OCI-LY7 (cell line): ENCODE data around the gene CHCHD6. TPM values are rescaled to one million over a fixed set of nuclear protein-coding genes. Genes with fewer than 3 reads are reported as not detected.
A peak's percentile ranks its signal among the peaks of the same experiment; 100 is the strongest.

ENCODE experiments used
- BruUV-seq: library from RNA; stranded (reverse); fragments of 400-500 nt; replicated peaks from 2 replicates; lab custom pipeline; 2021; lab: Mats Ljungman, UMichigan
- CTCF ChIA-PET: fragments of 300-600 bp; sonication (Branson Sonifier 250); formaldehyde crosslinking; loops from one replicate; lab custom pipeline; 2022; ENCODE audit warnings: antibody characterized with exemption; ENCODE audit not compliant: unreplicated experiment; lab: Charles Lee
- POLR2A ChIA-PET: fragments of 300-600 bp; sonication (Branson Sonifier 250); formaldehyde crosslinking; loops from one replicate; lab custom pipeline; 2022; ENCODE audit warnings: antibody characterized with exemption; lab: Charles Lee
- DNase-seq: peaks from one replicate; pipeline ENCODE4 v3.0.0-alpha.2; 2015; ENCODE audit warnings: low spot score
- H2AFZ ChIP-seq: fragments of 200-600 bp; sonication (generic), shearing (Covaris generic); 2 replicates; pipeline ENCODE4 v1.6.1; 2014; ENCODE audit warnings: mild to moderate bottlenecking, antibody characterized with exemption, low read length, moderate library complexity
- H3K27ac ChIP-seq: fragments of 200-600 bp; sonication (generic); 2 replicates; pipeline ENCODE4 v1.5.1; 2014; ENCODE audit warnings: mixed run types, low read depth, mild to moderate bottlenecking, moderate library complexity, low read length, inconsistent platforms; ENCODE audit not compliant: poor library complexity, severe bottlenecking
- H3K36me3 ChIP-seq: fragments of 200-600 bp; sonication (generic); 2 replicates; pipeline ENCODE4 v1.6.1; 2014; ENCODE audit warnings: mild to moderate bottlenecking, antibody characterized with exemption, low read length, moderate library complexity, mixed read lengths; ENCODE audit not compliant: insufficient read depth
- H3K4me1 ChIP-seq: fragments of 200-600 bp; sonication (generic); 2 replicates; pipeline ENCODE4 v1.5.1; 2014; ENCODE audit warnings: mild to moderate bottlenecking, low read length; ENCODE audit not compliant: insufficient read depth, poor library complexity, severe bottlenecking
- H3K4me2 ChIP-seq: fragments of 200-600 bp; sonication (generic); 2 replicates; pipeline ENCODE4 v1.6.1; 2014; ENCODE audit warnings: mild to moderate bottlenecking, low read length
- H3K4me3 ChIP-seq: fragments of 200-600 bp; sonication (generic); 2 replicates; pipeline ENCODE4 v1.5.1; 2014; ENCODE audit warnings: mild to moderate bottlenecking, low read depth, low read length; ENCODE audit not compliant: poor library complexity, severe bottlenecking
- H3K79me2 ChIP-seq: fragments of 200-600 bp; sonication (generic); 2 replicates; pipeline ENCODE4 v1.6.1; 2016; ENCODE audit warnings: low read depth, mild to moderate bottlenecking, low read length, moderate library complexity, mixed read lengths; ENCODE audit not compliant: insufficient read depth
- H3K9me2 ChIP-seq: fragments of 200-600 bp; sonication (generic); 2 replicates; pipeline ENCODE4 v1.6.1; 2016; ENCODE audit warnings: mild to moderate bottlenecking, low read length, mixed read lengths; ENCODE audit not compliant: insufficient read depth
- H3K9me3 ChIP-seq: fragments of 200-600 bp; sonication (generic); 2 replicates; pipeline ENCODE4 v1.6.1; 2014; ENCODE audit warnings: mild to moderate bottlenecking, mixed run types, low read length, mixed read lengths
- H4K20me1 ChIP-seq: fragments of 200-600 bp; sonication (generic); 2 replicates; pipeline ENCODE4 v1.6.1; 2014; ENCODE audit warnings: mild to moderate bottlenecking, antibody characterized with exemption, low read length, moderate library complexity, mixed read lengths; ENCODE audit not compliant: insufficient read depth
- CTCF ChIP-seq: fragments of 200-600 bp; sonication (generic); conservative IDR thresholded peaks from 2 replicates; pipeline ENCODE4 v1.5.1; 2014; ENCODE audit warnings: mild to moderate bottlenecking, antibody characterized with exemption, low read length, moderate library complexity, mixed read lengths
- EZH2phosphoT487 ChIP-seq: fragments of 200-600 bp; sonication (generic); IDR thresholded peaks from 2 replicates; pipeline ENCODE4 v1.6.1; 2018; ENCODE audit warnings: low read depth, borderline replicate concordance, mild to moderate bottlenecking, mixed run types, antibody characterized with exemption, low read length, moderate library complexity, mixed read lengths
- intact Hi-C: fragments of 100-400 bp; cut with micrococcal nuclease; formaldehyde crosslinking; loops from one replicate; pipeline ENCODE4 v1.10.0; 2022; ENCODE audit not compliant: unreplicated experiment
- total RNA-seq, 2 experiments: library from RNA; depleted of rRNA in 1 of 2; stranded (reverse); fragments of >200 nt in 1 of 2; shearing (Covaris generic) in 1 of 2; gene quantifications; 2 replicates each; pipeline ENCODE4 v1.2.3, GENCODE V29; 2014 to 2022

Gene CHCHD6
- total RNA-seq, 2 experiments from 2014 or later, result 14.7 to 21.2 TPM

GRCh38 chr3:126956361-126956760 lies 252.3 kb downstream of the CHCHD6 start:
- BruUV-seq, result no TSS peak

GRCh38 chr3:126956866-126957650 lies 253.0 kb downstream of the CHCHD6 start:
- ChIA-PET CTCF (interaction anchor here (0.9 kb wide), 1 partner anchor 10 kb away, joined by 3 read pairs; no protein-coding TSS in a partner anchor), POLR2A (no interaction called here)
- Histone ChIP-seq H3K9me3 (no peaks in the 10 kb centered on the region), H3K4me2 (peak overlapping the region; percentile 54), H4K20me1 (no peaks in the 10 kb centered on the region), H3K27ac (no peak overlapping the region), H3K4me1 (peaks cover 39% of the 10 kb centered on the region), H3K9me2 (no peaks in the 10 kb centered on the region), H3K79me2 (no peaks in the 10 kb centered on the region), H3K36me3 (no peaks in the 10 kb centered on the region), H3K4me3 (no peak overlapping the region), H2AFZ (no peak overlapping the region)
- TF ChIP-seq EZH2phosphoT487 (no peak), CTCF (no peak)
- no peak for DNase-seq
- BruUV-seq, result no TSS peak
- intact Hi-C loops, result loop anchor here (5.0 kb wide), 1 partner anchor 600 kb away; the partner anchor contains the start of gene KLF15

More at GRCh38 chr3:126956361-126956760, 252.3 kb downstream of the CHCHD6 start:
- peaks cover 39% of the 10 kb centered on the region for H3K4me1 ChIP-seq
- TF ChIP-seq CTCF, result no peak
- TF ChIP-seq EZH2phosphoT487, result no peak
- no peaks in the 10 kb centered on the region for H3K9me3 ChIP-seq
- ChIA-PET CTCF (no interaction called here), POLR2A (interaction anchor here (0.7 to 1.4 kb wide), 3 partner anchors 14 to 200 kb away, joined by 4 read pairs; no protein-coding TSS in a partner anchor)
- no peaks in the 10 kb centered on the region for H3K36me3 ChIP-seq
- H3K79me2 ChIP-seq, result no peaks in the 10 kb centered on the region
- no peaks in the 10 kb centered on the region for H3K9me2 ChIP-seq
- no peaks in the 10 kb centered on the region for H4K20me1 ChIP-seq
- peak overlapping the region; percentile 54 for H3K4me2 ChIP-seq
- no peak overlapping the region for H2AFZ ChIP-seq
- H3K27ac ChIP-seq, result no peak overlapping the region
- peak; percentile 47 for DNase-seq
- no peak overlapping the region for H3K4me3 ChIP-seq
- intact Hi-C loops, result loop anchor here (5.0 kb wide), 1 partner anchor 599 kb away; the partner anchor contains the start of gene KLF15
